GM11168 (cell line): ENCODE results near the gene ANKRD36B.
"Not testable (repeated sequence)": the region's sequence is repeated elsewhere in the genome, so short reads cannot be mapped to it uniquely, and the experiment has no call there.

Experiments used
- in situ Hi-C: fragments of 300-500 bp; cut with MboI; formaldehyde crosslinking; loops from one replicate; pipeline ENCODE4 v1.12.0; 2022; ENCODE audit warnings: low sequenced_read_pairs; ENCODE audit not compliant: unreplicated experiment

ANKRD36B gene

DNA sequence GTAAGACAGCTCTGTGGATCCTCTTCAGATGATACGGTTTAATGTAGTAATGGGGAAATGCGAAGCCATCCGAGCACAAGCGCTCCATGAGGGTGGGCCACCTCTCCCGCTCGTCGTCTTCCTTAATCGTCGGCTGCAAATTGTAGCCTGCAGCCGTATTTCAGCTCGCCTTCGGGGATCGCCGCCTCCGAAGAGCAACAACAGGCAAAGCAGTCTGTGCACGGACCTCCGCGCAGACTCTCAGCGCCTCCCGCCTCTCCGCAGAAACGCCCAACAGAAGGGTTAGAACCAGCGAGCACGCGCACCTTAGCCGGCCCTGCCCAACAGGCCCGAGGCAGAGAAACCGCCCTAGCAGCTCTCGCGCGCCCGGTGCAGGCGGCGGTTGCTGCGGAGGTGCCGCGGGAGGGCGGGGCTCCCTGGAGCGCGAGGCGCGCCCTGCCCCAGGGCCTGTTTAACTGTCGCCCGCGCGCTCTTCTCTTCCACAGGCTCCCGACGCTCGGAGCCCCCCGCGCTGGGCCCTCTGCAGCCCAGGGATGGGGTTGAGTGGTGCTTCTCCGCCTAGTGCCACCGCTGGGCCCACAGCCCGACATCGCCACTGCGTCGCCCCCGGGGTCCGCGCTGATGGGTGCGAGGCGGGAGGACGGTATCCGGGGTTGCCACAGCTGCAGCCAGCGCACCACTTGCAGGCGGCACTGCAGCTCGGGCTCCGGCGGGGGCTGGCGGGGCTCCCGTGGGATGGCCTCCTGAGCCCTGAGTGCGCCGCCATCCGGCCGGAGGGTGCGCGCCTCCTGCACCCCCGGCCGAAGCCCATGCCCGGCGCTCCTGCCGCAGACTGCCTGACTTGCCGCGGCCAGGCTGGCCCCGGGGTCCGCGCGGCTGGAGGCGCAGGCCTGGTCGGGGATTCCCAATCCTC is at the start of gene ANKRD36B:
ANKRD36B (minus strand) TSS at position 280 of the 913 bp plus-strand sequence; CDS start at position 88, 192 bp downstream.
- in situ Hi-C loops = loop anchor here (10.0 to 25.0 kb wide), 2 partner anchors 97 to 1595 kb away; partner anchors contain the start of gene ANKRD36C

- in situ Hi-C loops = loop anchor here (10.0 kb wide), 1 partner anchor 1871 kb away; no protein-coding TSS in a partner anchor
Observed at GRCh38 chr2:97626049-97626430, 36.4 kb upstream of the ANKRD36B start.

GRCh38 chr2:97625354-97626048 is 35.8 kb upstream of the ANKRD36B start:
- in situ Hi-C loops = loop anchor here (10.0 kb wide), 1 partner anchor 1871 kb away; no protein-coding TSS in a partner anchor

DNA sequence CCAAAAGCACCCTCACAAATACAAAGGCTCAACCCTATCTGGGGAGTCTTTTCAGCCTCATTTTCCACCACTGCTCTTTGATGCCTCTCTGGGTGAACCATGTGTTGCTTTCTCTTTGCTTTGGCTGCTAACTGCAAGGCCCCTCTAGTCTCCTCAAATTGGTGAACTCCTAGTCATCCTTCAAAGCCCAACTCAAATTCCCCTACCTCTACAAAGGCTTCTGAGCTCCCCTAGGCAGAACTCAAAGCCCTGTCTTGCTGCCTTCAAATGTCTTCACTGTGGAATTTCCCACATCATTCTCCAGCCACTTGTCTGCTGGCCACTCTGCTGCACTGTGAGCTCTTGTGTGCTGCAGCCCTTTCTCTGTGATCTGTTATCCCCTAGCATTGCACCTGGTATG is 33.3 kb upstream of the ANKRD36B start:
- in situ Hi-C loops = loop anchor here (10.0 kb wide), 1 partner anchor 1868 kb away; no protein-coding TSS in a partner anchor

GRCh38 chr2:97620492-97620891 is 30.8 kb upstream of the ANKRD36B start:
- in situ Hi-C loops = loop anchor here (10.0 kb wide), 1 partner anchor 1866 kb away; no protein-coding TSS in a partner anchor

DNA sequence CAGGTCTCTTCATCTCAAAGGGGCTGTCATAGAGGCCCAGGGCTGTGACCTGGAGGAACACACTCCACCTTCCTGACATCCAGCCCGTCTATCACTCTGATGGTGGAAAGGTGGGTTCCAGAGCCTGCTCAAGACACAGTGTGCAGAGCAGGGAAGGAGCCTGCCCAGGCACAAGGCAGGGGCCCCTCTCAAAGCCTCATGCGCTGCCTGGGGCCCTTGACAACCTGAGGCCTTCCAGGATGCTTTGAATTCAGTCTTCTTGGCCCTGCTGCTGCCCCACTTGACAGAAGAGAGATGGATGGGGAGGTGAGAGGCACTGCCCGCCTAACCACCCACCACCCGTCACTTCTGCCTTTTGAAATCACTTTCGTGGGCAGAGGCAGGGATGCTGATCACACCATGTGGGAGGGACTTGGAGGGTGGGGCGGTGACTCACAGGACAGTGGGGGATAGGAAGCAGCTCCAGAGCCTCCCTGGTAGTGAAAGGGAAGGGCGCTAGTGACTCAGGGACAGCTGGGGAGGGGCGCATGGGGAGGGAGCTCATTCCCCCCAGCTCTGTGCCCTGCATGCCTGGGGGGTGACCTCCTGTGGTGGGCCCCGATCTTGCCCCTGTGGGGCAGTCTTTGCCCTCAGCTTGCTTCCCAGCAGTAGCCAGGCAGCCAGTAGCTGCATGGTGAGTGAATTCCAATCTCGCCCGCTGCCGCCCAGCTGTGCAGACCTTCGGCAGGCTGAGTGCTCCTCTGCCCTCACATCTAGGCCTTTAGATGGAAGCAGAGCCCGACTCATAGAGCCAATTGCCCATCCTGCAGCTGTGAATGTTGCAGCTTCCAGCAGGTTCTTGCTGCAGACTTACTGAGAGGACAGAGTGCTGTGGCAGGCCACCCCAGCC is 29.5 kb upstream of the ANKRD36B start:
- in situ Hi-C loops = loop anchor here (5.0 kb wide), 1 partner anchor 1557 kb away; no protein-coding TSS in a partner anchor

- in situ Hi-C loops = loop anchor here (5.0 kb wide), 1 partner anchor 1556 kb away; no protein-coding TSS in a partner anchor
Observed at GRCh38 chr2:97617911-97618310, 28.2 kb upstream of the ANKRD36B start.

DNA sequence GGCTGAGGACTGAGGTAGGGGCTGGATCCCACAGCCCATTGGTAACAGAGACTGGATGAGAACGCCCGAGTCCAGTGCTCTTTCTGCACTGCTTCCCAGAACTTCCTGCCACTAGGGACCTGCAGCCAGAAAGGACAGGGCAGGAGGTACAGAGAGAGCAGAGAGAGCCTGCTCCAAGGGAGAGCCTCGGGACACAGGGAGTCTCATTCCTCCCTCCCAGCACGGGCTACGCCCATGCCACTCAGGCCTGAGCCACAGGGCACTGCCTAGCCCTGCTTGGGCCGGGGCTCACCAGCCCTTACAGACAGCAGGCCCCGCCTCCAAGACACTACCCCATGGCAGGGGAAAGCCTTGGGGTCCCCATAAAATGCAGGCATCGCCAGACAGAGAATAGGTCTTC is 26.1 kb upstream of the ANKRD36B start:
- in situ Hi-C loops = loop anchor here (5.0 kb wide), 1 partner anchor 1553 kb away; no protein-coding TSS in a partner anchor

DNA sequence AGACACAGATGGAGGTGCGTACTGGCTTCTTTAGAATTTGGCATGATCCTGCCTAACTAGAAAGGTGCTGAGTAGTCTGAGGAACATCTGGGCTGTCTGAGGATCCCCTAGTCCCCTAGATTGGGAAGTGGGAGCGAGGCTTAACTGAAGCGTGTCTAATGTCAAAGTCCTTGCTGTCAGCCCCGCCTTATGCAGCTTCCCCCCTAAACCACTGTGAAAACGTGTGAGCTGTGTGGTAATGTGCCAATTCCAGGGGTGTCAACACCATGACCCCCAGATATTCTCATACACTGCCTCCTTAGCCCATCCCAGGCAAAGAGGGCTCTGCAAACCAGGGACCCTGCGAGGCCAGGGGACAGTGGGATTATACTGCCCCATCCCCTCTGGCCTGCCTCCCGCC is 22.2 kb upstream of the ANKRD36B start:
- in situ Hi-C loops = not testable (repeated sequence)

DNA sequence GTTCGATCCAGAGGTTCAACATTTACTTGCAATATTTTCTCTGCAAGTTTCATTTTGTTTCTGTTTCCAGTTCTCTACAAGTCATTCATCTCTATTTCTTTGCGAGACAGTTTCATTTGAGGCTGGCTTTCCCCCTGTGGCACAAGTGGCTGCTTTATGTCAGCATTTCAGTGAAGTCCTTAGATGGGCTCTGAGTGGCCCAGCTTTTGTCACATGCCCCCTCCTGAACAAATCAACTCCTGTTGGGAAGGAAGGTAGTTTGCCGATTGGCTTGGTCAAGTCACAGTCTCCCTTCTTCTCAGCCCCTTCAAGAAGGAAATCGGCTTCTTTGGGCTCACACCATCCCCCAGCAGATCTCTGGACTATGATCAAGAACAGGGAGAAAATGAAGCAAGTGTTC is 19.1 kb upstream of the ANKRD36B start:
- in situ Hi-C loops = not testable (repeated sequence)

GRCh38 chr2:97605524-97606339 is 16.1 kb upstream of the ANKRD36B start:
- in situ Hi-C loops = not testable (repeated sequence)

GRCh38 chr2:97605109-97605508 is 15.4 kb upstream of the ANKRD36B start:
- in situ Hi-C loops = not testable (repeated sequence)

DNA sequence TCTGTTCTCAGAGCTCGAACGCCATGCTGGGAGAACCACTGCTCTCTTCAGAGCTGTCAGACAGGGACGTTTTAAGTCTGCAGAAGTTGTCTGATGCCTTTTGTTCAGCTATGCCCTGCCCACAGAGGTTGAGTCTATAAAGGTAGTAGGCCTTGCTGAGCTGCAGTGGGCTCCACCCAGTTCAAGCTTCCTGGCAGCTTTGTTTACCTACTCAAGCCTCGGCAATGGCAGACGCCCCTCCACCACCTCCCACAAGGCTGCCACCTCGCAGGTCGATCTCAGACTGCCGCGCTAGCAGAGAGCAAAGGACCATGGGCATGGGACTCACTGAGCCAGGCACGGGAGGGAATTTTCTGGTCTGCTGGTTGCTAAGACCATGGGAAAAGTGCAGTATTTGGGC is 11.9 kb upstream of the ANKRD36B start:
- in situ Hi-C loops = not testable (repeated sequence)

- in situ Hi-C loops = loop anchor here (10.0 to 25.0 kb wide), 2 partner anchors 91 to 1601 kb away; partner anchors contain the start of gene ANKRD36C
Observed at GRCh38 chr2:97596180-97596579, 6.5 kb upstream of the ANKRD36B start.

- in situ Hi-C loops = loop anchor here (10.0 to 25.0 kb wide), 2 partner anchors 94 to 1599 kb away; partner anchors contain the start of gene ANKRD36C
Observed at GRCh38 chr2:97593520-97593919, 3.8 kb upstream of the ANKRD36B start.

DNA sequence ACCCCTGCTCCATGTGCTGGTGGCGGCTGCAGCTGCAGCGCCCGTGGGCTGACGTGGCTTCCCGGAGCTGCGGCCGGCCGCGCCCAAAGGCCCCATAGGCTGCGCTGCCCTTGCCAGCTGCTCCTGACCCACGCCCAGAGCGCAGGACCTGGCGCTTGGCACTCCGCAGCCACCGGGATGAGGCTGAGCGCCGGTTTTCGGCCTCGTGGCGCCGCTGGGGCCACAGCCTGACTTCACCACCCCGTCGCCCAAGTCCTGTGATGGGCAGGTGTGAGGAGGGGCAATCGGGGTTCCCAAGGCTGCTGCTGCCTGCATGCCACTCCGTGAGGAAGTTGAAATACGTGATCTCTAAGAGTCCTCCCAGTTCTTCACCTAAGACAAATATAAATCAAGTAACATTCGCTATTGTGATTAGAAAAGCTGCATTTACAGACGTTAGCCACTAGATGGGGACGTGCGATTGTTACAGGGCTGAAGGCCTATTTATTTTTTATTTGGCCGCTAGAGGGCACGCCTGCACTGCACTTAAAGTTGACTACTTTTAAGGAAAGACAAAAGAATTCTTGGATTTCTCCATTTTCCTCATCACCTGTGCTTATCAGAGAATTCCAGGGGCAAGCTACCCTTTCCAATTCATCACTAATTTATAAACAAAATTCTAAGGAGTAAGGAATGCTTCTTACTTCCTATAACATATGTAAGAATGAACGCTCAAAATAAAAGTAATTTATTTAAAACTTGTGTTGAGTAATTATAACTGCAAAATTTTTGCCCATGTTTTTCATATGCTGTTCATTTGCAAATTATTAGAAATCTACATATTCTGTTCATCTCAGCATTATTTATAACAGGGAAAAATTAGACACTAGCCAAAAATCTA is 1.1 kb upstream of the ANKRD36B start:
- in situ Hi-C loops = loop anchor here (10.0 to 25.0 kb wide), 2 partner anchors 97 to 1596 kb away; partner anchors contain the start of gene ANKRD36C

DNA sequence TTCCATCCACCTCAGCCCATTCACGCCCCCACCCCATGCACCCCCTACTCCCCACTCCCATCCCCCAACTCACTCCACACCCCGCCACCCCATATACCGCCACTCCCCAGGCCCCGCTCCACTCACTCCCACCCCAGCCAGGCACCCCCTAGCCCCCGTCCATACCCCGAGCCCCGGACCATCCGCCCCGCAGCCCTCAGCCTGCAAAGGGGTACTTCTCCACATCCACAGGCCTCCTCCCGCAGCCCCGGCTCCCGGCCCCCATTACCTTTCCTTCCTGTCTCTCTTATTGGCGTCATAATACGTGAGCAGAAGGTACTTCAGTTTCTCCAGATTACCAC is 450 bp downstream of the ANKRD36B start:
- in situ Hi-C loops = loop anchor here (25.0 kb wide), 1 partner anchor 98 kb away; no protein-coding TSS in a partner anchor

DNA sequence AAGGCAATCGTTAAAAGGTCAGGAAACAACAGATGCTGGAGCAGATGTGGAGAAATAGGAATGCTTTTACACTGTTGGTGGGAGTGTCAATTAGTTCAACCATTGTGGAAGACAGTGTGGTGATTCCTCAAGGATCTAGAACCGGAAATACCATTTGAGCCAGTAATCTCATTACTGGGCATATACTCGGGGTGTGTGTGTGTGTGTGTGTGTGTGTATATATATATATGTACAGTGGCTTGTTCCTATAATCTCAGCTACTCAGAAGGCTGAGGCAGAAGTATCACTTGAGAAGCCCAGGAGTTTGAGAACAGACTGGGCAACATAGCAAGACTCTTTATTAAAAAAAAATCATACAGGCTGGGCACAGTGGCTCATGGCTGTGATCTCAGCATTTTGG is 24.0 kb downstream of the ANKRD36B start:
- in situ Hi-C loops = loop anchor here (10.0 kb wide), 1 partner anchor 431 kb away; no protein-coding TSS in a partner anchor
